Mesenchymal stem cell (in vitro differentiated cells and primary cell): Measurements from ENCODE around the gene GALNT2.

Source experiments
- DNase-seq: peaks from one replicate; pipeline ENCODE4 v3.0.0-alpha.2; 2013
- H2AFZ ChIP-seq: one replicate; pipeline ENCODE4 v1.6.1; 2013; ENCODE audit warnings: low read depth, mild to moderate bottlenecking, control low read depth, inconsistent platforms, low read length, moderate library complexity
- H2AK5ac ChIP-seq: 2 replicates; pipeline ENCODE4 v1.6.1; 2013; ENCODE audit warnings: low read length, moderate library complexity, mild to moderate bottlenecking, inconsistent platforms; ENCODE audit not compliant: severe bottlenecking
- H2BK120ac ChIP-seq: one replicate; pipeline ENCODE4 v1.6.1; 2013; ENCODE audit warnings: low read depth, mild to moderate bottlenecking, inconsistent platforms, low read length, moderate library complexity
- H2BK12ac ChIP-seq, 2 experiments: one replicate each; pipeline ENCODE4 v1.6.1; 2013; ENCODE audit warnings: inconsistent platforms in 2 of 2, low read length in 2 of 2, mild to moderate bottlenecking in 2 of 2, moderate library complexity in 2 of 2, control low read depth in 1 of 2
- H2BK15ac ChIP-seq: one replicate; pipeline ENCODE4 v1.6.1; 2013; ENCODE audit warnings: mild to moderate bottlenecking, low read depth, inconsistent platforms; ENCODE audit not compliant: poor library complexity, severe bottlenecking
- H2BK5ac ChIP-seq: 2 replicates; pipeline ENCODE4 v1.6.1; 2013; ENCODE audit warnings: low read depth, mild to moderate bottlenecking, low read length, control low read depth, inconsistent platforms; ENCODE audit not compliant: poor library complexity, severe bottlenecking
- H3K14ac ChIP-seq, 2 experiments: one replicate each; pipeline ENCODE4 v1.6.1; 2013; ENCODE audit warnings: inconsistent platforms in 2 of 2, low read length in 2 of 2, control low read depth in 1 of 2, mild to moderate bottlenecking in 1 of 2, moderate library complexity in 1 of 2
- H3K18ac ChIP-seq, 2 experiments: one replicate each; pipeline ENCODE4 v1.6.1; 2013; ENCODE audit warnings: inconsistent platforms in 2 of 2, low read length in 2 of 2, control low read depth in 1 of 2, low read depth in 1 of 2, mild to moderate bottlenecking in 1 of 2
- H3K23ac ChIP-seq, 2 experiments: one replicate each; pipeline ENCODE4 v1.6.1; 2013; ENCODE audit warnings: inconsistent platforms in 2 of 2, low read length in 2 of 2, mild to moderate bottlenecking in 2 of 2, moderate library complexity in 2 of 2, control low read depth in 1 of 2
- H3K27ac ChIP-seq: 2 replicates; pipeline ENCODE4 v1.5.1; 2013; ENCODE audit warnings: mild to moderate bottlenecking, moderate library complexity, low read length, control low read depth, inconsistent platforms; ENCODE audit not compliant: poor library complexity, severe bottlenecking
- H3K27me3 ChIP-seq, 2 experiments: 2 replicates each; pipeline versions ENCODE4 v1.6.1 to v1.7.0; 2013; ENCODE audit warnings: low read length in 2 of 2, mild to moderate bottlenecking in 2 of 2, moderate library complexity in 2 of 2, control low read depth in 1 of 2, inconsistent platforms in 1 of 2; ENCODE audit not compliant: control insufficient read depth in 1 of 2, insufficient read depth in 1 of 2
- H3K36me3 ChIP-seq, 2 experiments: 2 replicates each; pipeline versions ENCODE4 v1.6.1 to v1.7.0; 2013; ENCODE audit warnings: low read length in 2 of 2, control low read depth in 1 of 2, inconsistent platforms in 1 of 2, low read depth in 1 of 2, mild to moderate bottlenecking in 1 of 2; ENCODE audit not compliant: insufficient read depth in 2 of 2, control insufficient read depth in 1 of 2
- H3K4ac ChIP-seq, 2 experiments: one replicate each; pipeline ENCODE4 v1.6.1; 2013; ENCODE audit warnings: inconsistent platforms in 2 of 2, low read length in 2 of 2, mild to moderate bottlenecking in 2 of 2, moderate library complexity in 2 of 2, control low read depth in 1 of 2, low read depth in 1 of 2
- H3K4me1 ChIP-seq: 2 replicates; pipeline ENCODE4 v1.6.1; 2013; ENCODE audit warnings: low read depth, low read length, control low read depth; ENCODE audit not compliant: control insufficient read depth, insufficient read depth
- H3K4me2 ChIP-seq: 2 replicates; pipeline ENCODE4 v1.6.1; 2013; ENCODE audit warnings: low read length, mild to moderate bottlenecking, inconsistent platforms; ENCODE audit not compliant: poor library complexity, severe bottlenecking
- H3K4me3 ChIP-seq, 2 experiments: 2 replicates each; pipeline versions ENCODE4 v1.5.1 to v1.7.0; 2013; ENCODE audit warnings: low read length in 2 of 2, mild to moderate bottlenecking in 2 of 2, control low read depth in 1 of 2, low read depth in 1 of 2; ENCODE audit not compliant: insufficient read depth in 1 of 2
- H3K79me1 ChIP-seq: replicated peaks from 2 replicates; pipeline ENCODE4 v1.6.1; 2013; ENCODE audit warnings: mild to moderate bottlenecking, control low read depth, low read length, inconsistent platforms; ENCODE audit not compliant: poor library complexity, severe bottlenecking
- H3K9ac ChIP-seq: 2 replicates; pipeline ENCODE4 v1.7.0; 2013; ENCODE audit warnings: mild to moderate bottlenecking, low read length, moderate library complexity
- H3K9me3 ChIP-seq: 2 replicates; pipeline ENCODE4 v1.7.0; 2013; ENCODE audit warnings: mild to moderate bottlenecking, low read length; ENCODE audit not compliant: control insufficient read depth
- H4K8ac ChIP-seq: one replicate; pipeline ENCODE4 v1.6.1; 2013; ENCODE audit warnings: inconsistent platforms, mild to moderate bottlenecking, low read length, moderate library complexity
- H4K91ac ChIP-seq: one replicate; pipeline ENCODE4 v1.6.1; 2013; ENCODE audit warnings: mild to moderate bottlenecking, low read length, inconsistent platforms
- WGBS: methylation state at CpG from one replicate; pipeline ENCODE4 v1.1.7; 2013; ENCODE audit warnings: mixed read lengths; 5-methylcytosine and 5-hydroxymethylcytosine counted together

GALNT2 gene

GRCh38 chr1:230279583-230279945 is 212.5 kb downstream of the GALNT2 start:
- no peak overlapping the region for H3K18ac ChIP-seq
- no peak overlapping the region for H3K9ac ChIP-seq
- no peak overlapping the region for H4K91ac ChIP-seq
- H2AK5ac ChIP-seq = no peak overlapping the region
- H2BK15ac ChIP-seq = no peak overlapping the region
- H3K14ac ChIP-seq = no peak overlapping the region
- no peak overlapping the region for H4K8ac ChIP-seq
- H2AFZ ChIP-seq = no peak overlapping the region
- peaks cover 61 to 66% of the 10 kb centered on the region in 2 experiments for H3K36me3 ChIP-seq
- no peaks in the 10 kb centered on the region for H3K4me1 ChIP-seq
- H3K4ac ChIP-seq = no peak overlapping the region
- no peaks in the 10 kb centered on the region for H3K9me3 ChIP-seq
- no peak overlapping the region for H3K27ac ChIP-seq
- H2BK120ac ChIP-seq = no peak overlapping the region
- H3K4me3 ChIP-seq = no peak overlapping the region
- H3K79me1 ChIP-seq = peaks cover 4% of the 10 kb centered on the region
- H2BK12ac ChIP-seq = no peak overlapping the region
- H3K23ac ChIP-seq = no peak overlapping the region
- no peak for DNase-seq
- H3K4me2 ChIP-seq = no peak overlapping the region
- WGBS = 98% methylated on average over 24 of the region's 24 CpGs
- H2BK5ac ChIP-seq = no peak overlapping the region
- no peaks in the 10 kb centered on the region for H3K27me3 ChIP-seq

DNA sequence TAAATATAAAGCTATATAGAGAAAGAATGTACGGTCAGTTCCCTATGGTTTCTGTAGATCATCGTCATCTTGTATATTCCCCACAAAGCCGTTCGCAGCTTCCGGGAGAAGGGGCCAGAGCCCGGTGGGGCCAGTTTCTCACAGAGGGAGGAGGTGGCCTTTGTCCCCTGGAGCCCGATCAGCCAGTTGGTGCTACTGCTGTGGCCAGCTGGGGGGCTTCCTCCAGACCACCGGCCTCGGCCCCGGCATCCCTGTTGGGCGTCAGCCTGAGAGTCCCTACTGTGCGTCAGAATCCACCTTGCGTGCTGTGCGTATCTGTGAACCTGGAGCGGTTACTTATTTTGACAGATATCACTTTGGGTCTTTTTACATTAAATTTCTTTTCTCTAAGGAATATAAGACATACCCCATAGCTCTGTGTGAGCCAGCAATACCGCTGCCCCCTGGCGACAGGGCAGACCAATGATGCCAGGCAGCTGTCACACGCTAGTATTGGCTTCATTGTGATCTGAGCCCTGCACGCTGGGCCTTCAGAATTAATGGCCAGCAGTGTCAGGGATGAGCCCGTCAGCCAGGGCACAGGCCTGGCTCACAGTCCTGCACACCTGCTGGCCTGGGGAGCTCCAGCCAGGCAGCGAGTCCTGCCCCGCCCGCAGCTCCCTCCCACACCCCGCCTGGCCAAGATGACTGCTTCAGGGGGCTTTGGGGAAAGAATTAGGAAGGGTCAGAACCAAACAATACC is 213.2 kb downstream of the GALNT2 start:
- Histone ChIP-seq H3K14ac (no peak overlapping the region), H2BK5ac (no peak overlapping the region), H2BK120ac (no peak overlapping the region), H3K9me3 (no peaks in the 10 kb centered on the region), H2AFZ (no peak overlapping the region), H3K27me3 (no peaks in the 10 kb centered on the region), H3K23ac (no peak overlapping the region), H4K91ac (no peak overlapping the region), H3K9ac (no peak overlapping the region), H3K4me2 (no peak overlapping the region), H2AK5ac (no peak overlapping the region), H3K18ac (no peak overlapping the region), H4K8ac (no peak overlapping the region), H3K4me1 (no peaks in the 10 kb centered on the region), H3K79me1 (peaks cover 4% of the 10 kb centered on the region), H2BK15ac (no peak overlapping the region), H3K27ac (no peak overlapping the region), H3K36me3 (peaks cover 60 to 66% of the 10 kb centered on the region in 2 experiments), H3K4me3 (no peak overlapping the region), H2BK12ac (no peak overlapping the region), H3K4ac (no peak overlapping the region)
- WGBS = 93% methylated on average over 24 of the region's 24 CpGs
- no peak for DNase-seq

DNA sequence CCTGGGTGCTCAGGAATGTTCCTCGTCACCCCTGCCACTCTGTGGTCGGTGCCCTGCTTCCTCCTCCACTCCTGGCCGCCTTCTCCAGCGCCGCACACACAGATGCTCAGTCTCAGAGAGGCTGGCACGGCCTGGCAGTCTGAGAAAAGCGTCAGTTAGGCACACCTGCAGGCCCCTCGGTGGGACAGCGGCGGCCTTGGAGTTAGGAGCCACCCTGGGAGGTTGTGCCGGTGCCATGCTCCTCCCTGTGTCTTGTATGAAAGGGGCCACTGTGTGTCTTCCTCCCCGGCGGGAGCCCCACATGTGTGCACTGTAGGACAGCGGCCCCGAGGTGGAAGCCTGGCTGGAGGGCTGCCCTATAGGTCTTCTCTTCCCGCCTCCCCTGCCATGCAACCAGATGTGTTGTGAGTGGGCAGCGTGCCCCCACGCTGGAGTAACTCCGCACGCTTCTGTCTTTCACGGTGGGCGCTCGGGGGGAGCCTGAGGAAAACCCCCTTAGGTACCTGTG is 213.9 kb downstream of the GALNT2 start:
- Histone ChIP-seq H3K14ac (no peak overlapping the region), H3K9ac (no peak overlapping the region), H3K4me2 (no peak overlapping the region), H3K4ac (no peak overlapping the region), H3K36me3 (peaks cover 52 to 66% of the 10 kb centered on the region in 2 experiments), H3K27ac (no peak overlapping the region), H3K4me3 (no peak overlapping the region), H2BK15ac (no peak overlapping the region), H2BK5ac (no peak overlapping the region), H3K9me3 (no peaks in the 10 kb centered on the region), H2AFZ (no peak overlapping the region), H3K23ac (no peak overlapping the region), H2BK12ac (no peak overlapping the region), H4K8ac (no peak overlapping the region), H3K79me1 (peaks cover 4% of the 10 kb centered on the region), H3K18ac (no peak overlapping the region), H2BK120ac (no peak overlapping the region), H3K27me3 (no peaks in the 10 kb centered on the region), H3K4me1 (no peaks in the 10 kb centered on the region), H2AK5ac (no peak overlapping the region), H4K91ac (no peak overlapping the region)
- no peak for DNase-seq
- WGBS = 98% methylated on average over 23 of the region's 23 CpGs

DNA sequence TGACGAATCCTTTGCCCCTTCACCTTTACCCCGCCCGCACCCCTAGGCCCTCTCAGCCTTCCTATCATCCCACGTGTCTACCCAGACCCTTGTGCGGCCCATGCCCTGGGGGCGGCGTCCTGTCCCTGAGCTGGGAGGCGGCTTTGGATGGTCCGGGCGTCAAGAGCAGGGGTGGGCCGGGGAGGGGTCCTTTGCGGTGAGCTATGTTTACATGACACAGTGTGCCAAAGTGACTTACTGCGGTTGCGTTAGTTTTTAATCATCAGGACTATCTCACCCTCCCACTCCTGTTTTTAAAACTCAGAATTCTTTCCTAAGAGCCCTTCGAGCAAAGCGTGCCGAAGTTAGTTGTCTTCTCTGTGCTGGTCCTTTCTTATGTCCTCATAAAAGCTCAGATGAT is 214.5 kb downstream of the GALNT2 start:
- Histone ChIP-seq H3K27me3 (no peaks in the 10 kb centered on the region), H2AFZ (no peak overlapping the region), H3K18ac (no peak overlapping the region), H3K9me3 (no peaks in the 10 kb centered on the region), H2BK5ac (no peak overlapping the region), H3K23ac (no peak overlapping the region), H3K36me3 (peaks cover 46 to 63% of the 10 kb centered on the region in 2 experiments), H4K8ac (no peak overlapping the region), H4K91ac (no peak overlapping the region), H3K4ac (no peak overlapping the region), H3K4me2 (no peak overlapping the region), H3K14ac (no peak overlapping the region), H3K27ac (no peak overlapping the region), H2BK15ac (no peak overlapping the region), H2BK120ac (no peak overlapping the region), H3K4me1 (no peaks in the 10 kb centered on the region), H3K4me3 (no peak overlapping the region), H2AK5ac (no peak overlapping the region), H3K9ac (no peak overlapping the region), H3K79me1 (peaks cover 4% of the 10 kb centered on the region), H2BK12ac (no peak overlapping the region)
- no peak for DNase-seq
- 94% methylated on average over 17 of the region's 17 CpGs for WGBS
